ENCODE measurements around the gene ZBTB12. TPM values are rescaled to one million over a fixed set of nuclear protein-coding genes. Genes with fewer than 3 reads are reported as not detected.

ZBTB12 gene
- total and polyA plus RNA-seq, 2 of the 8 experiments (the other 6 are each of a cell fraction or from before 2014, with no cell fraction given) = 20.7 to 40.8 TPM

- TF ChIP-seq CTCF (IDR thresholded peaks at IDR 0.05; ENCODE audit: control extremely low read depth in 1 of 3, insufficient read depth in 1 of 3, low read depth in 1 of 3, low read length in 3 of 3) = peak; percentile 32 to 57 (median 55)
- TF ChIP-seq POLR2A (IDR thresholded peaks at IDR 0.05; ENCODE audit: control extremely low read depth in 1 of 2, low read depth in 2 of 2, low read length in 2 of 2) = no peak
- no peak for TF ChIP-seq SP1 (IDR thresholded peaks at IDR 0.05; ENCODE audit: low read depth, low read length)
Observed at GRCh38 chr6:31922942-31923341, 21.1 kb upstream of the ZBTB12 start (continued).
